ENCODE measurements around the gene TAGLN2. TPM values are rescaled to one million over a fixed set of nuclear protein-coding genes. Genes with fewer than 3 reads are reported as not detected.

Gene TAGLN2
- total RNA-seq, 1 donor from 2014 or later, result 110 TPM

DNA sequence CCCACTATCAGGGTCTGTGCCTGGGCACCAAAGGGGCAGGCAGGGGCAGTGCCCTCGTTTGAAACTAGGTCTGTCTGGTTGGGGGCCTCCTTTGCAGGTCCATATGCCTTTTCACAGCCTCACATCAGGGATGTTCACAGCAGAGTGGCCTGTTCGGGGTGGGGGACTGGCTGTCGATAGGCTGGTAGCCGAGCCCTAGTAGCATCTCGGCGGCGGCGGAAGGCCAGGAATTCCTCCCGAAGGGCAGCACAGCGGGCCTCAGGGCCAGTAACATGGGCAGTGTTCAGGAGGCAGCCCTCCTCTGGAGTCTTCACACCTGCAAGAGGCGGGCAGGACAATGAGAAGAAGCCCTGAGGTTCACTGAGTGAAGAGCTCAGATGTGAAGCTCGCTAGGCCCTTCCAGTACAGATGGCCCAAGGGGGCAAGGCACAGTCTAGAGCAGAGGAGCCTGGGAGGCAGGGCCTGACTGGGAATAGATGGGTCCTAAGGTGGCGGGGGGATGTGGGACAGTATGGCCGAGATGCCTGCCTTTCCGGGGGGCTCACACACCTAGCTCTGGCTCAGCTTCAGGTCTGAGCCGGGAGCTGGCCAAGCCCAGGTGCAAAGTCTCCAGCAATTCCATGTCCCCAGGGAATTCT, 2.0 kb upstream of the TAGLN2 start:
- intact Hi-C loops (cut with micrococcal nuclease), result no loop called here
- peaks cover 41% of the 10 kb centered on the region for H3K4me1 ChIP-seq
- no peaks in the 10 kb centered on the region for H3K9me3 ChIP-seq (replicated peaks)
- no peaks in the 10 kb centered on the region for H3K36me3 ChIP-seq
- no peak overlapping the region for H3K4me3 ChIP-seq
- TF ChIP-seq, protein P1, sequence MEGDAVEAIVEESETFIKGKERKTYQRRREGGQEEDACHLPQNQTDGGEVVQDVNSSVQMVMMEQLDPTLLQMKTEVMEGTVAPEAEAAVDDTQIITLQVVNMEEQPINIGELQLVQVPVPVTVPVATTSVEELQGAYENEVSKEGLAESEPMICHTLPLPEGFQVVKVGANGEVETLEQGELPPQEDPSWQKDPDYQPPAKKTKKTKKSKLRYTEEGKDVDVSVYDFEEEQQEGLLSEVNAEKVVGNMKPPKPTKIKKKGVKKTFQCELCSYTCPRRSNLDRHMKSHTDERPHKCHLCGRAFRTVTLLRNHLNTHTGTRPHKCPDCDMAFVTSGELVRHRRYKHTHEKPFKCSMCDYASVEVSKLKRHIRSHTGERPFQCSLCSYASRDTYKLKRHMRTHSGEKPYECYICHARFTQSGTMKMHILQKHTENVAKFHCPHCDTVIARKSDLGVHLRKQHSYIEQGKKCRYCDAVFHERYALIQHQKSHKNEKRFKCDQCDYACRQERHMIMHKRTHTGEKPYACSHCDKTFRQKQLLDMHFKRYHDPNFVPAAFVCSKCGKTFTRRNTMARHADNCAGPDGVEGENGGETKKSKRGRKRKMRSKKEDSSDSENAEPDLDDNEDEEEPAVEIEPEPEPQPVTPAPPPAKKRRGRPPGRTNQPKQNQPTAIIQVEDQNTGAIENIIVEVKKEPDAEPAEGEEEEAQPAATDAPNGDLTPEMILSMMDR (IDR thresholded peaks at IDR 0.05; ENCODE audit: borderline replicate concordance), result no peak
- no peak for DNase-seq
- no peak overlapping the region for H3K27ac ChIP-seq (replicated peaks)
- no peaks in the 10 kb centered on the region for H3K27me3 ChIP-seq (ENCODE audit: low read depth)

DNA sequence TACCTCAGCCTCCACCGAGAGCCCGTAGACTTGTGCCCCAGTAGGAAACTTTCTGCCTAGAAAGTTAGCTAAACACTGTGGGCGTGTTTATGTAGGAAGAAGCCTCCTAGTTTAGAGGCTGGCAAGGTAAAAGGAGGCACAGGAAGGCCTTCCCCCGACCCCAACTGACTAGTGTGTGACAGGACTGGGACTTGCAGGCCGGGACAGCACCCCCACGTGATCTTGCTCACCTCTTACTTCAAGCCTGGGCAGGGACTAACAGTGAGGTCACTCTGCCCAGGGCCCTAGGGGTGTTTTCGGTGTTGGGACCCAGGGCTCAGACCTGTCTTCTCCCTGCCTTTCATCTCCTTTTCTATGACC, 392 bp upstream of the TAGLN2 start:
- no peaks in the 10 kb centered on the region for H3K9me3 ChIP-seq (replicated peaks)
- peaks cover 2% of the 10 kb centered on the region for H3K36me3 ChIP-seq
- peak overlapping the region; percentile 91 for H3K4me3 ChIP-seq
- H3K27ac ChIP-seq (replicated peaks), result peak overlapping the region; percentile 98
- intact Hi-C loops (cut with micrococcal nuclease), result no loop called here
- no peak for DNase-seq
- peaks cover 58% of the 10 kb centered on the region for H3K4me1 ChIP-seq
- H3K27me3 ChIP-seq (ENCODE audit: low read depth), result no peaks in the 10 kb centered on the region
- TF ChIP-seq, protein P1 (IDR thresholded peaks at IDR 0.05; ENCODE audit: borderline replicate concordance), result no peak

DNA sequence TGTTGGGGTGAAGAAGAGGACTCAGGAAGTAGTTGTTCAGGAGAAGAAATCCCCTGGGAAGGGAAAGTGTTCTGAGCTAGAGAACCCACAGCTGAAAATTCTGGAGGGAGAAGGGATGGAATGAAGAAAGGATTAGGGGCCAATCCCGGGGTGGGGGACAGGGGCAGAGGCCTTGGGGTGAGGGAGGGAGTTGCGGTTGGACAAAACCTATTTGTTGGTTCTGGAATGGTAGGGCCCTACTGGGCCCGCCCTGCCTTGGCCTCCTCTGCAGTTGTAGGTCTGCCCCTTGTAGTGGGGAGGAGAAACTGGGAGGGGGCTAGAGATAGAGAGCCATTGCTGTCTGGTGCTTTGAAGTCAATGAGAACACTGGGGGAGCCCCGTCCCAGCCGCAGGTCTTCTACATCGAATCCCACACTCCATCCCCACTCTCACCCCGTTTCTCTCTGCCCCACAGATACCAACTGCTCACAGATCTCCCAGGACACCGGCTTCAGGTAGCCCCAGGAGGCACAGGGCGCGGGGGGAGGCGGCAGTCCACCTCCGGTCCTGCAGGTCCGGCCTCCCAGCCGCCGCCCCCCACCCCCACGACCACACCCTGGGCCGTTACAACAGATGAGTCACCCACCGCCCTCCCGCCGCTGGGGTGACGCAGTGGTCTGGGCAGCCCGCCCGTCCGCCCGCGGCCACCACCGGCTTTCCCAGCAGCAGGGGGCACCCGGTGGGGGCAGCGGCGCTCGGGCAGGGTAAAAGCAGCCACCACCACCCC, 1.1 kb downstream of the TAGLN2 start:
- H3K4me3 ChIP-seq, result peak overlapping the region; percentile 91
- H3K4me1 ChIP-seq, result peaks cover 73% of the 10 kb centered on the region
- DNase-seq, result peak; percentile 90
- intact Hi-C loops (cut with micrococcal nuclease), result no loop called here
- TF ChIP-seq, protein P1 (IDR thresholded peaks at IDR 0.05; ENCODE audit: borderline replicate concordance), result no peak
- H3K9me3 ChIP-seq (replicated peaks), result no peaks in the 10 kb centered on the region
- peaks cover 17% of the 10 kb centered on the region for H3K36me3 ChIP-seq
- H3K27ac ChIP-seq (replicated peaks), result peak overlapping the region; percentile 98
- no peaks in the 10 kb centered on the region for H3K27me3 ChIP-seq (ENCODE audit: low read depth)

DNA sequence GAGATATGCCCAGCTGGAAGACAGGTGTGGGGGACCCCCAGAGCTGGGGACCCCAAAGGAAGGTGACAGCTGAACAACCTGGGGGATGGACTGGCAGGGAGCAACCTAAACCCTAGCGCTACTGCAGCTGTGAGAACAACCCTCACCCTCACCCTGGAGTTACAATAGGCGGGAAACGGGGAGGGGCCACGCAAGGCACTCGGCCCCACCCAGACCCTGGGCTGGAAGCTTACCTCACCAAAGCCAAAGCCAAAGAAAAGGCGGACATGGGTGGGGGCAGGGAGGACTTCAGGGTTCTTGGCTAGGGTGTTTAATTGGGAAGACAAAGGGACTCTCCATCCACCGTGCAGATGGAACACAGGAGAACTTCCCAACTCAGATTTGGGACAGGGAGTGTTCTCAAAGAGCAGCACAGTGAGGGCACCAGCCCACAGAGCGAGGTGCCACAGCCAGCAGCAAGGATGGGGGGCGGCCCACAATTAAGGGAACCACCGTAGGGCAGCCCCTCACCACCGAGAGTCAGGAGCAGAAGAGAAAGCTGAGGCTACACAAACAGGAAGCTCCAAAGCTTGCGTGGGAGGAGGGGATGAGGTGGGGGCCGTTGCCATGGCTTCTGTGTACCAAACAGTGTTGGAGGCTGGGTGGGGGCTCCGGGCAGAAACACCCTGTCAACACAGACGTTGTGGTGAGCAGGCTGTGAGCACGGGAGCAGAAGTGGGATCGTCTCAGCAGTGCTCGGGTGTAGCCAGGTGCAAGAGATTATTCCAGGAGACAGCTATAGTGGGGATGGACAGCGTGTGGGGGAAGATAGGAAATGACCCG, 1.9 kb downstream of the TAGLN2 start:
- Histone ChIP-seq H3K4me1 (peaks cover 80% of the 10 kb centered on the region), H3K36me3 (peaks cover 25% of the 10 kb centered on the region), H3K27me3 (ENCODE audit: low read depth) (no peaks in the 10 kb centered on the region), H3K27ac (replicated peaks) (peak overlapping the region; percentile 98), H3K4me3 (peak overlapping the region; percentile 91), H3K9me3 (replicated peaks) (no peaks in the 10 kb centered on the region)
- DNase-seq, result peak; percentile 89
- intact Hi-C loops (cut with micrococcal nuclease), result no loop called here
- TF ChIP-seq, protein P1 (IDR thresholded peaks at IDR 0.05; ENCODE audit: borderline replicate concordance), result no peak

DNA sequence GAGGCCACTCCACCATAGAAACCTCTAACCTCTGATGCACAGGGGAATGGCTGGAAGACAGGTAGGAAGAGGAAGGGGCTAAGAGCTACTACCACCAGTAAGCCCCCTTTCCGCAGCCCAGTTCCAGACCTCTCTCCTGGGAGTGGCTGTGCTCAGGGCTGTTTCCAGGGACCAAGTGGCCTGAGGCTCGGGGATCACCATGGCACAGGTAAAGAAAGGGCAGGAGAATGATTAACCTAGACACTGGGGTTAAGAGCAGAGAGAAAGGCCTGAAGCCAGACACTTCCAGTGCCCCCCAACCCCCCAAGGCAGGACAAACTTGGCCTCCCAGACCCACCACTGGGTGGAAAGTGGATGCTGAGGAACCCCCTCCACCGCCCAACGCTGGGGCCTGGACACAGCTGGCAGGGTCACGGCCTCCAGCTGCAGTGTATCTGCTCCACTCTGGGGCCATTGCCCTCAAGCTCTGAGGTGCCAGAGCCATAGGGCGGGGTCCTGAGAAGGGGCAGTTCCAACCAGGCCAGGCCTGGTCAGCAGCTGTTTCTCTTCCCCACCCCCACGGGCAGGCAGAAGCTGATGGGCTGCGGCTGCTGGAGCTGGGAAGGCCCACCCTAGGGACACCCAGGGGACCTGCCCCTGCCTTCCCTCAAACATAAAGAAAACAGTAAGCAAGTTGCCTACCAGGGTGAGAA, 2.6 kb downstream of the TAGLN2 start:
- Histone ChIP-seq H3K9me3 (replicated peaks) (no peaks in the 10 kb centered on the region), H3K36me3 (peaks cover 33% of the 10 kb centered on the region), H3K27me3 (ENCODE audit: low read depth) (no peaks in the 10 kb centered on the region), H3K4me1 (peaks cover 88% of the 10 kb centered on the region), H3K4me3 (peak overlapping the region; percentile 91), H3K27ac (replicated peaks) (peak overlapping the region; percentile 98)
- intact Hi-C loops (cut with micrococcal nuclease), result no loop called here
- DNase-seq, result peak; percentile 81
- TF ChIP-seq, protein P1 (IDR thresholded peaks at IDR 0.05; ENCODE audit: borderline replicate concordance), result no peak
